ENCODE measurements around the gene BBOX1. TPM values are rescaled to one million over a fixed set of nuclear protein-coding genes. Genes with fewer than 3 reads are reported as not detected.

BBOX1 gene
- polyA plus RNA-seq, 2 of the 4 experiments (the other 2 are of a cell fraction), result not detected

DNA sequence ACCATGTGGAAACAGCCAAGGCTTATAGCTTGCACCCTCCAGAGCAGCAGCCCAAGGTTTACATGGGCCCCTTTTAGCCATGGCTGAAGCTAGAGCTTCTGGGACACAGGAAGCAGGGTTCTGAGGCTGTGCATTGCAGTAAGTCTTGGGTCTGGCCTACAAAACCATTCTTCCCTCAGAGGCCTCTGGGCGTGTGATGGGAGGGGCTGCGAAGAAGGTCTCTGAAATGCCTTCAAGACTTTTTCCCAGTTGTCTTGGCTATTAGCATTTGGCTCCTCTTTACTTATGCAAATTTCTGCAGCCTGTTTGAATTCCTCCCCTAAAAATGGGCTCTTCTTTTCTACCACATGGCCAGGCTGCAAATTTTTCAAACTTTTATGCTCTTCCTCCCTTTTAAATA is 109.5 kb downstream of the BBOX1 start:
- ChIA-PET CTCF (interaction anchor here (0.6 to 3.1 kb wide), 3 partner anchors 8 to 983 kb away, joined by 3 to 18 read pairs (median 4); no protein-coding TSS in a partner anchor), POLR2A (no interaction called here)
- ATAC-seq (no peak), DNase-seq (ENCODE audit: low read depth in 1 of 2, low spot score in 1 of 2) (no peak), FAIRE-seq (no peak)
- Histone ChIP-seq H3K27ac (no peak overlapping the region), H3K4me1 (no peaks in the 10 kb centered on the region), H3K4me2 (no peak overlapping the region), H3K4me3 (no peak overlapping the region), H3K9me3 (no peaks in the 10 kb centered on the region)
- no peak for TF ChIP-seq ZNF302 (CRISPR knock-in tag; IDR thresholded peaks at IDR 0.05)
- no peak for TF ChIP-seq HEYL (CRISPR knock-in tag; IDR thresholded peaks at IDR 0.05)
- no peak for TF ChIP-seq NR3C1 (IDR thresholded peaks at IDR 0.05)
- WGBS (ENCODE audit: missing lambda C conversion rate), result 36% methylated on average over 2 of the region's 2 CpGs

DNA sequence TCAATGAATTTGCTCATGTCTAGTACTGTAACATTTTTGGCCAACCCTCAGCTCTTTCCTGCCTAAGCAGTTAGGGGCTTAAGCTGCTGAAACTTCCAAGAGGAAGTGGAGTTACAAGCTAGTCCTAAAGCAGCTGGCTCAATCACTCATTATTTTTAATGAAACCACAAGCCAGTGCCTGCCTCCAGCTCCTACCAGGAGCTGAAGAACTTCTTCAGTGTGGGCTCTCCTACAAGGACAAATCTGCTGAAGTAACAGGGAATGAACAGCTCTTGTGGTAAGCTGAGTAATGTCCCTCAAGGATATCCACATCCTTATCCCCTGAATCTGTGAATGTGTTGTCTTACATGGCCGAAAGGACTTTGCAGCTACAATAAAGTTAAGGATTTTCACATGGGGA is 112.5 kb downstream of the BBOX1 start:
- Histone ChIP-seq H3K4me2 (no peak overlapping the region), H3K4me1 (no peaks in the 10 kb centered on the region), H3K9me3 (no peaks in the 10 kb centered on the region), H3K4me3 (no peak overlapping the region), H3K27ac (no peak overlapping the region)
- ATAC-seq, result no peak
- ChIA-PET CTCF (interaction anchor here (1.0 to 1.6 kb wide), 4 partner anchors 143 to 424 kb away, joined by 3 to 6 read pairs (median 4); no protein-coding TSS in a partner anchor), POLR2A (no interaction called here)
- 47% methylated on average over 1 of the region's 1 CpG for WGBS (ENCODE audit: missing lambda C conversion rate)
- DNase-seq (ENCODE audit: low read depth in 1 of 2, low spot score in 1 of 2), result no peak
- no peak for FAIRE-seq
- no peak for TF ChIP-seq RNF2 (IDR thresholded peaks at IDR 0.05; ENCODE audit: borderline replicate concordance, low read depth)
- TF ChIP-seq MAZ (IDR thresholded peaks at IDR 0.05; ENCODE audit: borderline replicate concordance, low read depth, low read length), result no peak
- TF ChIP-seq, protein P1, sequence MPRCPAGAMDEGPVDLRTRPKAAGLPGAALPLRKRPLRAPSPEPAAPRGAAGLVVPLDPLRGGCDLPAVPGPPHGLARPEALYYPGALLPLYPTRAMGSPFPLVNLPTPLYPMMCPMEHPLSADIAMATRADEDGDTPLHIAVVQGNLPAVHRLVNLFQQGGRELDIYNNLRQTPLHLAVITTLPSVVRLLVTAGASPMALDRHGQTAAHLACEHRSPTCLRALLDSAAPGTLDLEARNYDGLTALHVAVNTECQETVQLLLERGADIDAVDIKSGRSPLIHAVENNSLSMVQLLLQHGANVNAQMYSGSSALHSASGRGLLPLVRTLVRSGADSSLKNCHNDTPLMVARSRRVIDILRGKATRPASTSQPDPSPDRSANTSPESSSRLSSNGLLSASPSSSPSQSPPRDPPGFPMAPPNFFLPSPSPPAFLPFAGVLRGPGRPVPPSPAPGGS (IDR thresholded peaks at IDR 0.05), result no peak
- no peak for TF ChIP-seq ZSCAN20 (CRISPR knock-in tag; IDR thresholded peaks at IDR 0.05)
- no peak for TF ChIP-seq ZFP36 (IDR thresholded peaks at IDR 0.05; ENCODE audit: borderline replicate concordance, partially characterized antibody)
- no peak for TF ChIP-seq FOXS1 (CRISPR knock-in tag; IDR thresholded peaks at IDR 0.05)
- TF ChIP-seq CHD2 (IDR thresholded peaks at IDR 0.05; ENCODE audit: low read length, partially characterized antibody), result no peak
- no peak for TF ChIP-seq MYC (IDR thresholded peaks at IDR 0.05; ENCODE audit: borderline replicate concordance, low read length)
- TF ChIP-seq, protein P2, sequence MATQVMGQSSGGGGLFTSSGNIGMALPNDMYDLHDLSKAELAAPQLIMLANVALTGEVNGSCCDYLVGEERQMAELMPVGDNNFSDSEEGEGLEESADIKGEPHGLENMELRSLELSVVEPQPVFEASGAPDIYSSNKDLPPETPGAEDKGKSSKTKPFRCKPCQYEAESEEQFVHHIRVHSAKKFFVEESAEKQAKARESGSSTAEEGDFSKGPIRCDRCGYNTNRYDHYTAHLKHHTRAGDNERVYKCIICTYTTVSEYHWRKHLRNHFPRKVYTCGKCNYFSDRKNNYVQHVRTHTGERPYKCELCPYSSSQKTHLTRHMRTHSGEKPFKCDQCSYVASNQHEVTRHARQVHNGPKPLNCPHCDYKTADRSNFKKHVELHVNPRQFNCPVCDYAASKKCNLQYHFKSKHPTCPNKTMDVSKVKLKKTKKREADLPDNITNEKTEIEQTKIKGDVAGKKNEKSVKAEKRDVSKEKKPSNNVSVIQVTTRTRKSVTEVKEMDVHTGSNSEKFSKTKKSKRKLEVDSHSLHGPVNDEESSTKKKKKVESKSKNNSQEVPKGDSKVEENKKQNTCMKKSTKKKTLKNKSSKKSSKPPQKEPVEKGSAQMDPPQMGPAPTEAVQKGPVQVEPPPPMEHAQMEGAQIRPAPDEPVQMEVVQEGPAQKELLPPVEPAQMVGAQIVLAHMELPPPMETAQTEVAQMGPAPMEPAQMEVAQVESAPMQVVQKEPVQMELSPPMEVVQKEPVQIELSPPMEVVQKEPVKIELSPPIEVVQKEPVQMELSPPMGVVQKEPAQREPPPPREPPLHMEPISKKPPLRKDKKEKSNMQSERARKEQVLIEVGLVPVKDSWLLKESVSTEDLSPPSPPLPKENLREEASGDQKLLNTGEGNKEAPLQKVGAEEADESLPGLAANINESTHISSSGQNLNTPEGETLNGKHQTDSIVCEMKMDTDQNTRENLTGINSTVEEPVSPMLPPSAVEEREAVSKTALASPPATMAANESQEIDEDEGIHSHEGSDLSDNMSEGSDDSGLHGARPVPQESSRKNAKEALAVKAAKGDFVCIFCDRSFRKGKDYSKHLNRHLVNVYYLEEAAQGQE (IDR thresholded peaks at IDR 0.05), result no peak
- no peak for TF ChIP-seq TFCP2L1 (CRISPR knock-in tag; IDR thresholded peaks at IDR 0.05)
- no peak for TF ChIP-seq EHMT2 (IDR thresholded peaks at IDR 0.05; ENCODE audit: low read depth)
- TF ChIP-seq POLR2AphosphoS2 (conservative IDR thresholded peaks at IDR 0.05; ENCODE audit: low read length), result no peak
- TF ChIP-seq, protein P3, sequence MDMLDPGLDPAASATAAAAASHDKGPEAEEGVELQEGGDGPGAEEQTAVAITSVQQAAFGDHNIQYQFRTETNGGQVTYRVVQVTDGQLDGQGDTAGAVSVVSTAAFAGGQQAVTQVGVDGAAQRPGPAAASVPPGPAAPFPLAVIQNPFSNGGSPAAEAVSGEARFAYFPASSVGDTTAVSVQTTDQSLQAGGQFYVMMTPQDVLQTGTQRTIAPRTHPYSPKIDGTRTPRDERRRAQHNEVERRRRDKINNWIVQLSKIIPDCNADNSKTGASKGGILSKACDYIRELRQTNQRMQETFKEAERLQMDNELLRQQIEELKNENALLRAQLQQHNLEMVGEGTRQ (IDR thresholded peaks at IDR 0.05), result no peak
- no peak for TF ChIP-seq HEYL (CRISPR knock-in tag; IDR thresholded peaks at IDR 0.05)
- TF ChIP-seq HOXB5 (CRISPR knock-in tag; IDR thresholded peaks at IDR 0.05), result no peak
- no peak for TF ChIP-seq HOXA7 (CRISPR knock-in tag; IDR thresholded peaks at IDR 0.05)
- TF ChIP-seq, protein P4, sequence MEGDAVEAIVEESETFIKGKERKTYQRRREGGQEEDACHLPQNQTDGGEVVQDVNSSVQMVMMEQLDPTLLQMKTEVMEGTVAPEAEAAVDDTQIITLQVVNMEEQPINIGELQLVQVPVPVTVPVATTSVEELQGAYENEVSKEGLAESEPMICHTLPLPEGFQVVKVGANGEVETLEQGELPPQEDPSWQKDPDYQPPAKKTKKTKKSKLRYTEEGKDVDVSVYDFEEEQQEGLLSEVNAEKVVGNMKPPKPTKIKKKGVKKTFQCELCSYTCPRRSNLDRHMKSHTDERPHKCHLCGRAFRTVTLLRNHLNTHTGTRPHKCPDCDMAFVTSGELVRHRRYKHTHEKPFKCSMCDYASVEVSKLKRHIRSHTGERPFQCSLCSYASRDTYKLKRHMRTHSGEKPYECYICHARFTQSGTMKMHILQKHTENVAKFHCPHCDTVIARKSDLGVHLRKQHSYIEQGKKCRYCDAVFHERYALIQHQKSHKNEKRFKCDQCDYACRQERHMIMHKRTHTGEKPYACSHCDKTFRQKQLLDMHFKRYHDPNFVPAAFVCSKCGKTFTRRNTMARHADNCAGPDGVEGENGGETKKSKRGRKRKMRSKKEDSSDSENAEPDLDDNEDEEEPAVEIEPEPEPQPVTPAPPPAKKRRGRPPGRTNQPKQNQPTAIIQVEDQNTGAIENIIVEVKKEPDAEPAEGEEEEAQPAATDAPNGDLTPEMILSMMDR (IDR thresholded peaks at IDR 0.05), result no peak
- TF ChIP-seq, protein P5, sequence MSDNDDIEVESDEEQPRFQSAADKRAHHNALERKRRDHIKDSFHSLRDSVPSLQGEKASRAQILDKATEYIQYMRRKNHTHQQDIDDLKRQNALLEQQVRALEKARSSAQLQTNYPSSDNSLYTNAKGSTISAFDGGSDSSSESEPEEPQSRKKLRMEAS (IDR thresholded peaks at IDR 0.05), result no peak
